NCI-H524 (cell line): ENCODE results near the gene ACOT11.

Experiments
- DNase-seq, 2 experiments: peaks; one replicate each; lab custom pipeline; 2025; lab: John Stamatoyannopoulos, UW

Gene ACOT11

GRCh38 chr1:54537611-54538010, 10.4 kb upstream of the ACOT11 start:
- DNase-seq = no peak

GRCh38 chr1:54538538-54538937, 9.5 kb upstream of the ACOT11 start:
- DNase-seq = no peak

GRCh38 chr1:54540582-54541295, 7.3 kb upstream of the ACOT11 start:
- peak; percentile 93 for DNase-seq

- DNase-seq = peak; percentile 45 to 60
Observed at GRCh38 chr1:54542120-54542961, 5.7 kb upstream of the ACOT11 start.

- DNase-seq = no peak
Observed at GRCh38 chr1:54542962-54543539, 5.0 kb upstream of the ACOT11 start.

- no peak for DNase-seq
Observed at GRCh38 chr1:54543729-54544496, 4.1 kb upstream of the ACOT11 start.

- DNase-seq = no peak
Observed at GRCh38 chr1:54545916-54546635, 2.0 kb upstream of the ACOT11 start.

- no peak for DNase-seq
Observed at GRCh38 chr1:54546651-54547401, 1.2 kb upstream of the ACOT11 start.

- DNase-seq = no peak
Observed at GRCh38 chr1:54548389-54549044, 489 bp downstream of the ACOT11 start.

- no peak for DNase-seq
Observed at GRCh38 chr1:54549181-54549924, 1.3 kb downstream of the ACOT11 start.

- no peak for DNase-seq
Observed at GRCh38 chr1:54551891-54552290, 3.9 kb downstream of the ACOT11 start.

GRCh38 chr1:54553602-54554313, 5.7 kb downstream of the ACOT11 start:
- DNase-seq = no peak

GRCh38 chr1:54556110-54556509, 8.1 kb downstream of the ACOT11 start:
- DNase-seq = no peak

- no peak for DNase-seq
Observed at GRCh38 chr1:54557671-54558355, 9.8 kb downstream of the ACOT11 start.

- DNase-seq = peak in 1 of 2 experiments; percentile 10
Observed at GRCh38 chr1:54558434-54559030, 10.5 kb downstream of the ACOT11 start.

GRCh38 chr1:54559111-54559548, 11.1 kb downstream of the ACOT11 start:
- DNase-seq = no peak

GRCh38 chr1:54559771-54560231, 11.8 kb downstream of the ACOT11 start:
- peak; percentile 23 to 61 for DNase-seq
